Lower leg skin (tissue), 4 donors: ENCODE measurements around the gene RALY. TPM values are rescaled to one million over a fixed set of nuclear protein-coding genes. Genes with fewer than 3 reads are reported as not detected.

Experiments
- DNase-seq, 2 donors: peaks; one replicate each; pipeline ENCODE4 v3.0.0-alpha.2; 2019; ENCODE audit warnings: low spot score in 2 of 2
- H3K4me3 ChIP-seq: fragments of 200-600 bp; sonication (generic); 2 replicates; pipeline ENCODE4 v1.5.1; 2017; ENCODE audit warnings: mild to moderate bottlenecking, low read depth; ENCODE audit not compliant: poor library complexity, severe bottlenecking
- CTCF ChIP-seq, 3 donors: fragments of 450-650 bp; IDR thresholded peaks; one replicate each; pipeline ENCODE4 v1.5.1; 2016; ENCODE audit warnings: antibody characterized with exemption in 3 of 3, mild to moderate bottlenecking in 3 of 3, moderate library complexity in 2 of 3
- POLR2A ChIP-seq, 2 donors: fragments of 450-650 bp; IDR thresholded peaks; one replicate each; pipeline ENCODE4 v1.6.1; 2016 to 2017; ENCODE audit warnings: antibody characterized with exemption in 2 of 2, mild to moderate bottlenecking in 1 of 2, moderate library complexity in 1 of 2
- WGBS, 2 donors: methylation state at CpG; one replicate each; pipeline ENCODE4 v1.1.5; 2018; 5-methylcytosine and 5-hydroxymethylcytosine counted together
- intact Hi-C: fragments of 100-400 bp; cut with DNase I; formaldehyde crosslinking; loops from one replicate; pipeline ENCODE4 v1.15.0; 2023; ENCODE audit warnings: low total_unique reads
- total RNA-seq, 4 donors: library from RNA; depleted of rRNA; stranded (reverse); fragments of >200 nt; gene quantifications; one replicate each; pipeline ENCODE4 v1.1.0, GENCODE V29; 2016

Gene RALY
- total RNA-seq, 4 donors from 2014 or later: 92.2 to 113 (median 98.6) TPM

GRCh38 chr20:34041226-34041625, 47.5 kb downstream of the RALY start:
- TF ChIP-seq CTCF (IDR thresholded peaks at IDR 0.05): no peak
- no peak for DNase-seq
- WGBS, 2 donors: 85 to 88% methylated on average over 4 of the region's 4 CpGs
- H3K4me3 ChIP-seq: no peak overlapping the region
- intact Hi-C loops: no loop called here

GRCh38 chr20:34042262-34042661, 48.6 kb downstream of the RALY start:
- no peak for DNase-seq
- no peak for TF ChIP-seq CTCF (IDR thresholded peaks at IDR 0.05)
- TF ChIP-seq POLR2A (IDR thresholded peaks at IDR 0.05): no peak
- intact Hi-C loops: loop anchor here (2.0 kb wide), 1 partner anchor 41 kb away; no protein-coding TSS in a partner anchor

GRCh38 chr20:34043025-34043424, 49.3 kb downstream of the RALY start:
- H3K4me3 ChIP-seq: no peak overlapping the region
- no peak for DNase-seq
- no peak for TF ChIP-seq POLR2A (IDR thresholded peaks at IDR 0.05)
- intact Hi-C loops: loop anchor here (2.0 kb wide), 1 partner anchor 42 kb away; no protein-coding TSS in a partner anchor

More at GRCh38 chr20:34042262-34042661, 48.6 kb downstream of the RALY start:
- no peak overlapping the region for H3K4me3 ChIP-seq
- 79 to 85% methylated on average over 4 of the region's 4 CpGs for WGBS, 2 donors

- H3K4me3 ChIP-seq: no peak overlapping the region
- TF ChIP-seq CTCF (IDR thresholded peaks at IDR 0.05) (no peak), POLR2A (IDR thresholded peaks at IDR 0.05) (no peak)
- WGBS, 2 donors: 5 to 11% methylated on average over 2 of the region's 2 CpGs
- no peak for DNase-seq
- intact Hi-C loops: no loop called here
Observed at GRCh38 chr20:34045294-34045693, 51.6 kb downstream of the RALY start.

- whole genome bisulfite sequencing, 2 donors: 93 to 95% methylated on average over 5 of the region's 5 CpGs
Observed at GRCh38 chr20:34045930-34046725, 52.4 kb downstream of the RALY start.

More at GRCh38 chr20:34045930-34046725, 52.4 kb downstream of the RALY start:
- intact Hi-C loops: no loop called here
- no peak for DNase-seq
- H3K4me3 ChIP-seq: no peak overlapping the region
- TF ChIP-seq CTCF (IDR thresholded peaks at IDR 0.05): no peak
- no peak for TF ChIP-seq POLR2A (IDR thresholded peaks at IDR 0.05)
